Ramos (cell line): ENCODE results near the gene MYOM1.
"Not testable (repeated sequence)": the region's sequence is repeated elsewhere in the genome, so short reads cannot be mapped to it uniquely, and the experiment has no call there.

Experiments used
- in situ Hi-C: fragments of 300-500 bp; cut with MboI; formaldehyde crosslinking; loops from one replicate; pipeline ENCODE4 v1.14.3; 2022; ENCODE audit warnings: low sequenced_read_pairs; ENCODE audit not compliant: unreplicated experiment

The MYOM1 gene

GRCh38 chr18:3066341-3067110, 153.2 kb downstream of the MYOM1 start:
- in situ Hi-C loops = no loop called here

GRCh38 chr18:3063766-3064165, 156.0 kb downstream of the MYOM1 start:
- in situ Hi-C loops = not testable (repeated sequence)

- in situ Hi-C loops = no loop called here
Observed at GRCh38 chr18:3062798-3063680, 156.7 kb downstream of the MYOM1 start.

- in situ Hi-C loops = no loop called here
Observed at GRCh38 chr18:3061581-3062312, 158.0 kb downstream of the MYOM1 start.

GRCh38 chr18:3060667-3061580, 158.8 kb downstream of the MYOM1 start:
- in situ Hi-C loops = no loop called here

GRCh38 chr18:3059272-3059671, 160.5 kb downstream of the MYOM1 start:
- in situ Hi-C loops = no loop called here

GRCh38 chr18:3058328-3059191, 161.2 kb downstream of the MYOM1 start:
- in situ Hi-C loops = no loop called here

- in situ Hi-C loops = no loop called here
Observed at GRCh38 chr18:3057526-3057925, 162.2 kb downstream of the MYOM1 start.

GRCh38 chr18:3056311-3056710, 163.5 kb downstream of the MYOM1 start:
- in situ Hi-C loops = no loop called here

- in situ Hi-C loops = no loop called here
Observed at GRCh38 chr18:3055816-3056215, 164.0 kb downstream of the MYOM1 start.

GRCh38 chr18:3055186-3055728, 164.5 kb downstream of the MYOM1 start:
- in situ Hi-C loops = no loop called here

GRCh38 chr18:3054780-3055179, 165.0 kb downstream of the MYOM1 start:
- in situ Hi-C loops = no loop called here

GRCh38 chr18:3054214-3054613, 165.6 kb downstream of the MYOM1 start:
- in situ Hi-C loops = no loop called here

- in situ Hi-C loops = no loop called here
Observed at GRCh38 chr18:3053081-3053480, 166.7 kb downstream of the MYOM1 start.

GRCh38 chr18:3052411-3052758, 167.4 kb downstream of the MYOM1 start:
- in situ Hi-C loops = no loop called here

- in situ Hi-C loops = no loop called here
Observed at GRCh38 chr18:3051718-3052410, 167.9 kb downstream of the MYOM1 start.

- in situ Hi-C loops = not testable (repeated sequence)
Observed at GRCh38 chr18:3049897-3050454, 169.8 kb downstream of the MYOM1 start.
